ENCODE measurements around the gene MPO.

DNA sequence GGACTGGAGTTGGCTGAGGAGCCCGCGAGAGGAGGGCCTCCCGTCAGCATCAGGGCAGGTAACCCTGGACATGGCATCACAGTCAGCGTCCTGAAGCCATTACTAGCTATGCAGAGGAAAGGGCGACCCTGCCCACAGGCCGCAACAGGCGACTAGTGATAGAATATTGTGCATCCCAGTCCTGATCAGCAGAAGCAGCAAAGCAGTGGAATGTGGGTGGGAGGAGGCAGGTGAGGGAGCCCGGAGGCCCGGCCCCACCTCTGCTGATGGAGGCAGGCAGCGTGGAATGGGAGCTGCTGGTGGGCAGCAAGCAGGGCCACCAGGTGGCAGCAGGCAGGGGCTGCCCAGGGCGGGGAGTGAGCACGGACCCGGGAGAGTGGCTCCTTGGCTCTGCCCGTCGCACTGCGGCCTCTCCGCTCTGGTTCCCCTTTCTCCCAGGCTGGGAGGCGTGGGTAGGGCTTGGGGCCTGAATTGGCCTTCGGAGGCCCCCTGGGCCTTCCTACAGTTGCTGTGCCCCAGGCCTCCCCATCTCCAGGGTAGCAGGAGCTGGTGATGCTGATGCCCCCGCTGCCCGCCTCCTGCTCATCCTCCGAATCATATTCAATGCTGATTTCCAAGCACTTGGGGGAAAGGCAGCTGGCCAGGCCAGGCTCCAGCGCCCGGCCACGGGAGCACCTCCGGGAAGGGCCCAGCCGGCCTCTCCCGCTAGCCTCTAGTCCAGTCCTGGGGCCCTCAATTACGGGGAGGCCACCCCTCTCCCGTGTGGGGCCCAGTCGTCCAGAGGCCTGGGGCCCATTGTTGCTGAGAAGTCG is 27.6 kb upstream of the MPO start:
- TF ChIP-seq, protein P1, sequence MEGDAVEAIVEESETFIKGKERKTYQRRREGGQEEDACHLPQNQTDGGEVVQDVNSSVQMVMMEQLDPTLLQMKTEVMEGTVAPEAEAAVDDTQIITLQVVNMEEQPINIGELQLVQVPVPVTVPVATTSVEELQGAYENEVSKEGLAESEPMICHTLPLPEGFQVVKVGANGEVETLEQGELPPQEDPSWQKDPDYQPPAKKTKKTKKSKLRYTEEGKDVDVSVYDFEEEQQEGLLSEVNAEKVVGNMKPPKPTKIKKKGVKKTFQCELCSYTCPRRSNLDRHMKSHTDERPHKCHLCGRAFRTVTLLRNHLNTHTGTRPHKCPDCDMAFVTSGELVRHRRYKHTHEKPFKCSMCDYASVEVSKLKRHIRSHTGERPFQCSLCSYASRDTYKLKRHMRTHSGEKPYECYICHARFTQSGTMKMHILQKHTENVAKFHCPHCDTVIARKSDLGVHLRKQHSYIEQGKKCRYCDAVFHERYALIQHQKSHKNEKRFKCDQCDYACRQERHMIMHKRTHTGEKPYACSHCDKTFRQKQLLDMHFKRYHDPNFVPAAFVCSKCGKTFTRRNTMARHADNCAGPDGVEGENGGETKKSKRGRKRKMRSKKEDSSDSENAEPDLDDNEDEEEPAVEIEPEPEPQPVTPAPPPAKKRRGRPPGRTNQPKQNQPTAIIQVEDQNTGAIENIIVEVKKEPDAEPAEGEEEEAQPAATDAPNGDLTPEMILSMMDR (IDR thresholded peaks at IDR 0.05), result no peak
- no peak for TF ChIP-seq POLR2A (IDR thresholded peaks at IDR 0.05)

Data from vagina (tissue), 2 donors.